ENCODE results near the gene CCNY. TPM values are rescaled to one million over a fixed set of nuclear protein-coding genes. Genes with fewer than 3 reads are reported as not detected.
A peak's percentile ranks its signal among the peaks of the same experiment; 100 is the strongest.

The CCNY gene
- total RNA-seq, 2 experiments from 2014 or later: 37.0 to 55.8 TPM

GRCh38 chr10:35448687-35449662 is 112.7 kb downstream of the CCNY start:
- Histone ChIP-seq H3K9me3 (ENCODE audit: low read length) (peaks cover 14% of the 10 kb centered on the region; the same call in 1 of the 2 replicates), H4K20me1 (ENCODE audit: insufficient read depth, low read length) (peaks cover 18% of the 10 kb centered on the region; the same call in 1 of the 2 replicates), H3K4me1 (ENCODE audit: insufficient read depth, low read length, poor library complexity, severe bottlenecking) (peaks cover 24% of the 10 kb centered on the region), H2AFZ (ENCODE audit: low read length) (no peak overlapping the region), H3K79me2 (ENCODE audit: insufficient read depth, low read depth, low read length) (peaks cover 23% of the 10 kb centered on the region; the same call in 1 of the 2 replicates), H3K27ac (ENCODE audit: low read depth, low read length, poor library complexity, severe bottlenecking) (no peak overlapping the region), H3K36me3 (ENCODE audit: insufficient read depth, low read length) (no peaks in the 10 kb centered on the region), H3K4me2 (ENCODE audit: low read length) (no peak overlapping the region), H3K9me2 (ENCODE audit: insufficient read depth, low read length) (no peaks in the 10 kb centered on the region), H3K4me3 (ENCODE audit: low read depth, low read length, poor library complexity, severe bottlenecking) (no peak overlapping the region)
- intact Hi-C loops (cut with micrococcal nuclease; ENCODE audit: unreplicated experiment): no loop called here
- ChIA-PET POLR2A (no interaction called here), CTCF (ENCODE audit: unreplicated experiment) (no interaction called here)
- BruUV-seq (replicated peaks): no TSS peak
- no peak for DNase-seq (ENCODE audit: low spot score)
- TF ChIP-seq CTCF (conservative IDR thresholded peaks at IDR 0.05; ENCODE audit: low read length) (no peak), EZH2phosphoT487 (IDR thresholded peaks at IDR 0.05; ENCODE audit: borderline replicate concordance, low read depth, low read length) (no peak)

- CTCF ChIA-PET (ENCODE audit: unreplicated experiment): no interaction called here
- H3K4me1 ChIP-seq (ENCODE audit: insufficient read depth, low read length, poor library complexity, severe bottlenecking): peaks cover 24% of the 10 kb centered on the region
- TF ChIP-seq EZH2phosphoT487 (IDR thresholded peaks at IDR 0.05; ENCODE audit: borderline replicate concordance, low read depth, low read length) (no peak), CTCF (conservative IDR thresholded peaks at IDR 0.05; ENCODE audit: low read length) (no peak)
- H3K79me2 ChIP-seq (ENCODE audit: insufficient read depth, low read depth, low read length): peaks cover 23% of the 10 kb centered on the region; the same call in 1 of the 2 replicates
- no peak for DNase-seq (ENCODE audit: low spot score)
- H4K20me1 ChIP-seq (ENCODE audit: insufficient read depth, low read length): peaks cover 18% of the 10 kb centered on the region; the same call in 1 of the 2 replicates
- intact Hi-C loops (cut with micrococcal nuclease; ENCODE audit: unreplicated experiment): no loop called here
- POLR2A ChIA-PET: interaction anchor here (0.6 to 1.3 kb wide), 4 partner anchors 9 to 158 kb away, joined by 3 to 4 read pairs (median 3); no protein-coding TSS in a partner anchor
- H3K36me3 ChIP-seq (ENCODE audit: insufficient read depth, low read length): no peaks in the 10 kb centered on the region
- H3K4me3 ChIP-seq (ENCODE audit: low read depth, low read length, poor library complexity, severe bottlenecking): no peak overlapping the region
- no peak overlapping the region for H3K27ac ChIP-seq (ENCODE audit: low read depth, low read length, poor library complexity, severe bottlenecking)
- peaks cover 4% of the 10 kb centered on the region; the same call in 1 of the 2 replicates for H3K9me3 ChIP-seq (ENCODE audit: low read length)
- no peaks in the 10 kb centered on the region for H3K9me2 ChIP-seq (ENCODE audit: insufficient read depth, low read length)
- no TSS peak for BruUV-seq (replicated peaks)
- peak overlapping the region; percentile 59 for H3K4me2 ChIP-seq (ENCODE audit: low read length)
- H2AFZ ChIP-seq (ENCODE audit: low read length): no peak overlapping the region
Observed at GRCh38 chr10:35449944-35450343, 113.6 kb downstream of the CCNY start.

Measured in OCI-LY7 (cell line).